Breast epithelium (tissue), 3 donors: Measurements from ENCODE around the gene HAND2.

ENCODE experiments used
- CTCF ChIP-seq, 3 donors: fragments of 450-650 bp; IDR thresholded peaks; one replicate each; pipeline ENCODE4 v1.5.1; 2016 to 2017; ENCODE audit warnings: antibody characterized with exemption in 3 of 3, mild to moderate bottlenecking in 3 of 3, moderate library complexity in 3 of 3
- POLR2A ChIP-seq: fragments of 450-650 bp; IDR thresholded peaks from one replicate; pipeline ENCODE4 v1.6.1; 2016; ENCODE audit warnings: antibody characterized with exemption, mild to moderate bottlenecking, moderate library complexity
- POLR2AphosphoS5 ChIP-seq, 3 donors: sonication (generic); formaldehyde crosslinking; IDR thresholded peaks; one replicate each; pipeline ENCODE4 v1.6.1; 2017; ENCODE audit warnings: antibody characterized with exemption in 3 of 3

- no peak for TF ChIP-seq CTCF (IDR thresholded peaks at IDR 0.05)
- TF ChIP-seq POLR2A: no peak
- no peak for TF ChIP-seq POLR2AphosphoS5 (IDR thresholded peaks at IDR 0.05)
Observed at GRCh38 chr4:173564461-173564860, 34.4 kb upstream of the HAND2 start.
